Naive thymus-derived CD4-positive, alpha-beta T cell (primary cell): Measurements from ENCODE around the gene GLE1. TPM values are rescaled to one million over a fixed set of nuclear protein-coding genes. Genes with fewer than 3 reads are reported as not detected.

Experiments used
- ATAC-seq: fragments of 150-1000 bp; cut with Tn5 transposase; 2 replicates; pipeline ENCODE4 v1.10.0; 2021; ENCODE audit warnings: mild to moderate bottlenecking, moderate library complexity
- CTCF ChIA-PET: fragments of 350-600 bp; sonication (Branson Sonifier 250); formaldehyde crosslinking; loops from one replicate; lab custom pipeline; 2021; ENCODE audit warnings: antibody characterized with exemption; lab: Charles Lee
- POLR2A ChIA-PET: fragments of 350-600 bp; sonication (Branson Sonifier 250); formaldehyde crosslinking; loops from one replicate; lab custom pipeline; 2021; ENCODE audit warnings: antibody characterized with exemption, inconsistent platforms; lab: Charles Lee
- DNase-seq, 9 donors: peaks; one replicate each; pipeline versions ENCODE4 v3.0.0 to v3.0.0-alpha.2; 2020 to 2022; ENCODE audit warnings: mixed read lengths in 1 of 9
- H3K27ac ChIP-seq: one replicate; pipeline ENCODE4 v1.7.0; 2013; ENCODE audit warnings: mild to moderate bottlenecking, low read depth, low read length, moderate library complexity
- H3K27me3 ChIP-seq, 2 donors: one replicate each; pipeline ENCODE4 v1.7.0; 2013; ENCODE audit warnings: low read length in 2 of 2, mild to moderate bottlenecking in 2 of 2, moderate library complexity in 2 of 2; ENCODE audit not compliant: control insufficient read depth in 2 of 2, insufficient read depth in 2 of 2
- H3K36me3 ChIP-seq, 3 experiments: 1 replicate in 2 of 3; 2 replicates in 1 of 3; pipeline ENCODE4 v1.7.0; 2013; ENCODE audit warnings: low read length in 3 of 3, mild to moderate bottlenecking in 3 of 3, moderate library complexity in 1 of 3; ENCODE audit not compliant: insufficient read depth in 3 of 3, control insufficient read depth in 2 of 3
- H3K4me1 ChIP-seq, 2 donors: one replicate each; pipeline ENCODE4 v1.7.0; 2013; ENCODE audit warnings: low read length in 2 of 2, mild to moderate bottlenecking in 2 of 2, moderate library complexity in 1 of 2; ENCODE audit not compliant: control insufficient read depth in 2 of 2, insufficient read depth in 2 of 2
- H3K4me3 ChIP-seq: 2 replicates; pipeline ENCODE4 v1.7.0; 2013; ENCODE audit warnings: mild to moderate bottlenecking, low read length
- H3K9me3 ChIP-seq, 3 experiments: 1 replicate in 2 of 3; 2 replicates in 1 of 3; pipeline ENCODE4 v1.7.0; 2013; ENCODE audit warnings: low read length in 3 of 3; ENCODE audit not compliant: control insufficient read depth in 2 of 3
- H3K27ac Mint-ChIP-seq, 9 donors: one replicate each; pipeline ENCODE4 v1.8.0; 2020 to 2022; ENCODE audit warnings: mixed read lengths in 9 of 9, mild to moderate bottlenecking in 8 of 9, moderate library complexity in 5 of 9, inconsistent platforms in 2 of 9
- H3K27me3 Mint-ChIP-seq, 5 donors: one replicate each; pipeline ENCODE4 v1.8.0; 2021 to 2022; ENCODE audit warnings: mixed read lengths in 5 of 5, mild to moderate bottlenecking in 1 of 5
- H3K36me3 Mint-ChIP-seq, 5 donors: one replicate each; pipeline ENCODE4 v1.8.0; 2020 to 2022; ENCODE audit warnings: mixed read lengths in 5 of 5, mild to moderate bottlenecking in 3 of 5, inconsistent platforms in 1 of 5
- H3K4me1 Mint-ChIP-seq, 7 donors: one replicate each; pipeline ENCODE4 v1.8.0; 2020 to 2022; ENCODE audit warnings: mixed read lengths in 7 of 7, mild to moderate bottlenecking in 3 of 7, inconsistent platforms in 1 of 7
- H3K4me3 Mint-ChIP-seq, 10 donors: one replicate each; pipeline ENCODE4 v1.8.0; 2020 to 2022; ENCODE audit warnings: mild to moderate bottlenecking in 10 of 10, mixed read lengths in 10 of 10, moderate library complexity in 6 of 10, inconsistent platforms in 2 of 10
- H3K9me3 Mint-ChIP-seq, 11 donors: one replicate each; pipeline ENCODE4 v1.8.0; 2020 to 2022; ENCODE audit warnings: mixed read lengths in 11 of 11, mild to moderate bottlenecking in 4 of 11, inconsistent platforms in 1 of 11, moderate library complexity in 1 of 11
- intact Hi-C, 2 donors: fragments of 100-400 bp; cut with micrococcal nuclease; formaldehyde crosslinking; loops; one replicate each; pipeline ENCODE4 v1.15.1; 2023
- polyA plus RNA-seq, 2 donors: library from polyadenylated mRNA; unstranded; fragments of 300-500 nt; fragmentation: Illumina TruSeq; gene quantifications; one replicate each; pipeline ENCODE4 v1.2.3, GENCODE V29; 2021
- total RNA-seq, 6 experiments: library from RNA in 5 of 6; stranded (reverse) in 5 of 6; gene quantifications; 1 replicate in 5 of 6; 2 replicates in 1 of 6; pipeline ENCODE4 v1.2.3 and lab custom pipeline; 2021 to 2026

Gene GLE1
- total and polyA plus RNA-seq, 7 experiments from 2014 or later = 14.2 to 46.5 (median 30.5) TPM

GRCh38 chr9:128457207-128457606 lies 47.3 kb upstream of the GLE1 start:
- DNase-seq (no peak), ATAC-seq (no peak)
- Mint-ChIP-seq H3K9me3 (no peaks in the 10 kb centered on the region), H3K36me3 (peaks cover 0 to 22% (median 3%) of the 10 kb centered on the region in 5 donors), H3K27ac (peak overlapping the region in 5 of 9 donors; percentile 12 to 94 (median 53)), H3K27me3 (no peaks in the 10 kb centered on the region), H3K4me1 (peaks cover 15 to 27% (median 20%) of the 10 kb centered on the region in 7 donors), H3K4me3 (peak overlapping the region; percentile 85 to 94 (median 90))
- H3K4me1 ChIP-seq = peaks cover 7 to 9% of the 10 kb centered on the region in 2 donors
- intact Hi-C loops = loop anchor here (2.0 to 10.0 kb wide), 8 partner anchors 94 to 1232 kb away; partner anchors contain the start of genes DNM1 (in 1 of the 2), DOLK (in 1 of the 2), ENDOG (in 1 of the 2) and IER5L (in 1 of the 2)
- H3K27me3 ChIP-seq = no peaks in the 10 kb centered on the region
- H3K36me3 ChIP-seq = peaks cover 6 to 16% (median 8%) of the 10 kb centered on the region in 3 experiments
- H3K4me3 ChIP-seq = peak overlapping the region; percentile 87
- H3K9me3 ChIP-seq = no peaks in the 10 kb centered on the region
- ChIA-PET POLR2A (interaction anchor here (0.7 to 1.2 kb wide), 2 partner anchors 48 to 194 kb away, joined by 4 to 5 read pairs; partner anchors contain the start of gene GLE1), CTCF (no interaction called here)
- peak overlapping the region; percentile 88 for H3K27ac ChIP-seq

GRCh38 chr9:128459011-128459410 lies 45.5 kb upstream of the GLE1 start:
- Histone ChIP-seq H3K4me3 (no peak overlapping the region), H3K27ac (no peak overlapping the region), H3K9me3 (no peaks in the 10 kb centered on the region), H3K4me1 (peaks cover 7 to 9% of the 10 kb centered on the region in 2 donors), H3K36me3 (peaks cover 6 to 26% (median 15%) of the 10 kb centered on the region in 3 experiments), H3K27me3 (no peaks in the 10 kb centered on the region)
- intact Hi-C loops = loop anchor here (5.0 to 10.0 kb wide), 6 partner anchors 257 to 1234 kb away; partner anchors contain the start of genes DNM1 (in 1 of the 2), DOLK (in 1 of the 2), ENDOG (in 1 of the 2) and IER5L (in 1 of the 2)
- ATAC-seq (no peak), DNase-seq (no peak)
- CTCF ChIA-PET = no interaction called here
- Mint-ChIP-seq H3K4me3 (peak overlapping the region in 3 of 10 donors; percentile 38 to 60 (median 44)), H3K4me1 (peaks cover 15 to 27% (median 20%) of the 10 kb centered on the region in 7 donors), H3K27ac (no peak overlapping the region), H3K9me3 (no peaks in the 10 kb centered on the region), H3K36me3 (peaks cover 0 to 31% (median 6%) of the 10 kb centered on the region in 5 donors), H3K27me3 (no peaks in the 10 kb centered on the region)
- POLR2A ChIA-PET = interaction anchor here (0.8 kb wide), 1 partner anchor 179 kb away, joined by 3 read pairs; no protein-coding TSS in a partner anchor

GRCh38 chr9:128469070-128469469 lies 35.4 kb upstream of the GLE1 start:
- CTCF ChIA-PET = no interaction called here
- Mint-ChIP-seq H3K4me1 (peaks cover 0 to 11% (median 4%) of the 10 kb centered on the region in 7 donors), H3K9me3 (no peaks in the 10 kb centered on the region), H3K4me3 (no peak overlapping the region), H3K27ac (no peak overlapping the region), H3K36me3 (peaks cover 7 to 23% (median 12%) of the 10 kb centered on the region in 5 donors), H3K27me3 (no peaks in the 10 kb centered on the region)
- no peak for ATAC-seq
- Histone ChIP-seq H3K4me1 (peaks cover 0 to 4% of the 10 kb centered on the region in 2 donors), H3K36me3 (peaks cover 0 to 34% (median 3%) of the 10 kb centered on the region in 3 experiments), H3K27me3 (no peaks in the 10 kb centered on the region), H3K27ac (no peak overlapping the region), H3K9me3 (no peaks in the 10 kb centered on the region), H3K4me3 (no peak overlapping the region)
- POLR2A ChIA-PET = interaction anchor here (1.4 kb wide), 1 partner anchor 27 kb away, joined by 3 read pairs; no protein-coding TSS in a partner anchor
- DNase-seq = no peak
- intact Hi-C loops = no loop called here

- H3K4me1 ChIP-seq = peaks cover 0 to 4% of the 10 kb centered on the region in 2 donors
- intact Hi-C loops = no loop called here
- CTCF ChIA-PET = interaction anchor here (0.6 to 0.7 kb wide), 2 partner anchors 62 to 966 kb away, joined by 3 read pairs; no protein-coding TSS in a partner anchor
- Mint-ChIP-seq H3K27ac (peak overlapping the region in 3 of 9 donors; percentile 53 to 62 (median 61)), H3K4me1 (peaks cover 0 to 11% (median 4%) of the 10 kb centered on the region in 7 donors), H3K36me3 (peaks cover 7 to 33% (median 14%) of the 10 kb centered on the region in 5 donors), H3K4me3 (peak overlapping the region in 3 of 10 donors; percentile 24 to 60 (median 42)), H3K27me3 (no peaks in the 10 kb centered on the region), H3K9me3 (no peaks in the 10 kb centered on the region)
- peak; percentile 44 for ATAC-seq
- no peaks in the 10 kb centered on the region for H3K9me3 ChIP-seq
- no peaks in the 10 kb centered on the region for H3K27me3 ChIP-seq
- no peak overlapping the region for H3K27ac ChIP-seq
- no peak overlapping the region for H3K4me3 ChIP-seq
- peak in 4 of 9 donors; percentile 18 to 36 (median 29) for DNase-seq
- POLR2A ChIA-PET = no interaction called here
- peaks cover 0 to 40% (median 4%) of the 10 kb centered on the region in 3 experiments for H3K36me3 ChIP-seq
These were observed 34.0 kb upstream of the GLE1 start for GRCh38 chr9:128470560-128470959.

- H3K36me3 ChIP-seq = peaks cover 0 to 48% (median 4%) of the 10 kb centered on the region in 3 experiments
These were observed 31.4 kb upstream of the GLE1 start for GRCh38 chr9:128473104-128473503.

GRCh38 chr9:128475867-128476266 lies 28.7 kb upstream of the GLE1 start:
- H3K36me3 ChIP-seq = peaks cover 0 to 58% (median 4%) of the 10 kb centered on the region in 3 experiments
- CTCF ChIA-PET = no interaction called here

More at GRCh38 chr9:128473104-128473503, 31.4 kb upstream of the GLE1 start:
- Histone ChIP-seq H3K4me1 (peaks cover 0 to 4% of the 10 kb centered on the region in 2 donors), H3K27me3 (no peaks in the 10 kb centered on the region), H3K27ac (no peak overlapping the region), H3K9me3 (no peaks in the 10 kb centered on the region), H3K4me3 (no peak overlapping the region)
- no peak for DNase-seq
- ChIA-PET POLR2A (no interaction called here), CTCF (no interaction called here)
- peak overlapping the region in 1 of 9 donors; percentile 36 for H3K27ac Mint-ChIP-seq
- H3K9me3 Mint-ChIP-seq = no peaks in the 10 kb centered on the region
- intact Hi-C loops = no loop called here
- no peak for ATAC-seq
- peaks cover 0 to 11% (median 4%) of the 10 kb centered on the region in 7 donors for H3K4me1 Mint-ChIP-seq
- H3K4me3 Mint-ChIP-seq = no peak overlapping the region
- no peaks in the 10 kb centered on the region for H3K27me3 Mint-ChIP-seq
- H3K36me3 Mint-ChIP-seq = peaks cover 11 to 39% (median 20%) of the 10 kb centered on the region in 5 donors

More at GRCh38 chr9:128475867-128476266, 28.7 kb upstream of the GLE1 start:
- H3K27ac ChIP-seq = no peak overlapping the region
- peaks cover 11 to 50% (median 22%) of the 10 kb centered on the region in 5 donors for H3K36me3 Mint-ChIP-seq
- no peaks in the 10 kb centered on the region for H3K9me3 ChIP-seq
- no peak overlapping the region for H3K4me3 Mint-ChIP-seq
- no peak for ATAC-seq
- POLR2A ChIA-PET = no interaction called here
- no peaks in the 10 kb centered on the region for H3K27me3 ChIP-seq
- H3K4me1 Mint-ChIP-seq = peaks cover 0 to 7% (median 0%) of the 10 kb centered on the region in 7 donors
- no peaks in the 10 kb centered on the region for H3K9me3 Mint-ChIP-seq
- no peak overlapping the region for H3K27ac Mint-ChIP-seq
- no peak overlapping the region for H3K4me3 ChIP-seq
- no peak for DNase-seq
- intact Hi-C loops = no loop called here
- no peaks in the 10 kb centered on the region for H3K4me1 ChIP-seq
- H3K27me3 Mint-ChIP-seq = no peaks in the 10 kb centered on the region
